HG02885 (cell line): ENCODE measurements around the gene GCGR.
A peak's percentile ranks its signal among the peaks of the same experiment; 100 is the strongest.

Experiments
- ATAC-seq: cut with Tn5 transposase; IDR thresholded peaks from one replicate; pipeline ENCODE4 v1.9.1; 2021; ENCODE audit warnings: mild to moderate bottlenecking; ENCODE audit not compliant: unreplicated experiment, poor library complexity

Gene GCGR

GRCh38 chr17:81845881-81846742 is 42.2 kb downstream of the GCGR start:
- no peak for ATAC-seq

DNA sequence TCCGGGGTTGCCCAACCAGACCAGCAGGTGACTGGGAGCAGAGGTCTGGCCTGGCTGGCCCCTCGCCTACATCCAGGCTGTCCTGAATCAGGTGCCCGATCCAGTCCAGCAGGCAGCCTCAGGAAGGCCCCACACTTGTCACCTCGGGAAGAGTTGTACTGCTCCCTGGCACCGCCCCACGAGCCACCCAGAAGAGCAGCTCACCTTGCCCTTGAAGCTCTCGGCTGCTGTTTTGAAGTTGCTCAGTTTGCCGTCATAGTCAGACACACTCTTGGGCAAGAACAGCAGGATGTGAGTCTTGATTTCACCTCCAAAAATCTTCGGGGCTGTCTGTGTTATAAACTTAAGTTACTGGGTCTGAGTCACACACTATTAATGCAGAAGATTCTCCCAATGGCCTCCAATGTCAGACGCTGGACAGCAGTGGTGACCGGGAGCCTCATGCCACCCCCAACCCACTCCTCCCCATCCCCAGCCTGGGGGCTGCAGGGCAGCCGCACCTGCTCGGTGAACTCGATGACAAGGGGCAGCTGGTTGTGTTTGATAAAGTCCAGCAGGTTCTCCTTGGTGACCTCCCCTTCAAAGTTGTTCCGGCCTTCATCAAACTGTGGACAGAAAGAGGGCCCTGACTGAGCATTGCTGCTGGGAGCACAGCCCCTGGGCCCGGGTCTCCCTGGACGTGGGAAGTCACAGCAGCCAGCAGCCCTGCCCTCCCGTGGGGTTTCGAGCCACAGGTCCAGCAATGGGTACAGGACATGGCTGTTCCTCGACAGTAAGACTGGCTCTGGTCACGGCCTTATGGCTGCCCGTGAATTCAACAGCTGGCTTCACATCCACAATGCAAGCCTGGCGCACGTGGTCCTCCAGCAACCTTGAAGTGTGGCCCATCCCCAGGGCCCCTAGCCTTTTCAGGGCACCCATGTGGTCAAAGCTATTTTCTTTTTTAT is 43.1 kb downstream of the GCGR start:
- ATAC-seq: no peak

DNA sequence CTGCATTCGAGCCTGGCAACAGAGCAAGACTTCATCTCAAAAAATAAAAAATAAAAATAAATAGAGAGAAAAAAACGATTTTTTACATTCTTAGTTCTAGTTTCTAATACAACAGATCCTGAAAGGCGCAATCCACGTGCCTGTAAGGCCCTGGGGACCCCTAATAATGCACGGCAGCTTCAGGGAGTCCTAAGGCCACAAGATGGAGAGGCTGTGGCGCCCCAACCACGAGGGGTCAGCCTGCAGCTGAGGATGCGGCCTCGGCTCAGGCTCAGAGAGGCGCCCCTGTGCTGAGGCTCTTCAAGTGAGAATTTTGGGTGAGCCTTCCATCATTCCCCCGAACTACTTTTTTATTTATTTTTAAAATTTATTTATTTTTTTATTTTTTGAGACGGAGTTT is 45.5 kb downstream of the GCGR start:
- ATAC-seq: no peak

DNA sequence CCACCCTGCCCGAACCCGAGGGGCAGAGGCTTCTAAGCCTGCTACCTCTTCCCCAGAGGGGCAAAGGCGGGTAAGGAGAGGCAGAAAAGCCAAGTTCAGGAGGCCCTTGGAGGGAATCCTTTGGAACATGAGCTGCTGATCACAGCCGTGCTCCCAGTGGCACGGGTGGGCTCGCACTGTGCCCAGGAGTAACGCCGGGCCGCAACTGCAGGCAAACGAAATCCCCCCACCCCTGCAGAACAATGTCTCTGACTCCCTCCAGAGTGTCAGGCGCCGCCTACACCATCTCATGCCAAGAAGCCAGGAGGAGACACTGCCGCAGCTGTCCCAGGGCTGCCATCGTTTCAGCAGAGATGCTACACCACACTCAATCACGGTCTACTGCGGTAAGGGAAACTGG is 47.5 kb downstream of the GCGR start:
- ATAC-seq: no peak

DNA sequence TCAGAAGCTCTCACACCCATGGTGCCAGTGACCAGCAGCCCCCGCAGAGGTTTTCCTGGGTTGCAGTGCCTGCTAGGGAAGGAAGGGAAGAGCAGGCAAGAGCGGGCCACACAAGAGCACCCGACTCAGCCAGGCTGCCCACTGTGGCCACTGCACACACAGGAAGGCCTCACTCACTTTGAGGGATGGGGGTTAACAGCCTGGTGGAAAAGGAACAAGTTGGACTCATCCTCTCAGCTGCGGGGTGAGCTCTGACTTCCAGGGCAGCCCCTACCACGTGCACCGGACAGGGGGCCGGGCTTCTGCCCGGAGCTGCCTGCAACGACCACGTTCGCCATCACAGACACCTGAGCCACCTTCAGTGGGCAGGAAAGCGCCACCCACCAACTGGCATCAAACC is 48.3 kb downstream of the GCGR start:
- ATAC-seq: no peak

DNA sequence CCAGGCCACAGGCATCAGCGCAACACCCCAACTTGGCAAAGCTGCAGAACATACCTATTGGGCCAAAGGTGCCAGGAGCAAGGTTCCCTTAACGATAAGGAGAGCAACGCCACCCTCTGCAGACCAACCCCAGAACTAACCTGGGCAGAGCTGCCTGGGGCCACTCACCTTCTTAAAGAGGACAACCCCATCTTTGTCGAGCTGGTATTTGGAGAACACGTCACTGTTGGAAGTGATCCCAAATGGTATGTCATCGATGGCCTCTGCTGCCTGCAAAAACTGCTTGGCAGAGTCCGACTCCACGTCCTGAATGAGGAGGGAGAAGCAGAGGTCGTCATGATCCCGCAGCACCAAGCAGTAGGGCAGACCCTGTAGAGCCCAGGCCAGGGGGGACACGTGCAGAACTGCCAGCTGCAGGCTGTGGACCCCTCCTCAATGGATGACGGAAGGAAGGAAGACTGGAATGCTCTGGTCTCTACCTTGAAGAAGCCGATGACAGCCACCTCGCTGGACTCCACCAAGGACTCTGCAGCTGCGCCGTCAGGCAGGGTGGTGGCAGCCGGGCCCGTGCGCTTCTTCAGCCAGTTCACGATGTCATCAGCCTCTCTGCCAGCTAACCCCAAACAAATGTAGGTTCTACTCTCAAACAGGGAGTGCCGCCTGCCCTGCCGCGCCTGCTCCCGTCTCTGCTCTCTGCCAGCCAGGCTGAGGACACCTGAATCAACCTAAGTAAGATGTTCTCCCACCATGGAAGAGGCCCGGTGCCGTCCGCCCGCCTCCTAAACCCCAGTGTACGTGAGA is 51.2 kb downstream of the GCGR start:
- no peak for ATAC-seq

- ATAC-seq: no peak
These were observed 54.4 kb downstream of the GCGR start for GRCh38 chr17:81858170-81858966.

GRCh38 chr17:81858967-81859905 is 55.3 kb downstream of the GCGR start:
- no peak for ATAC-seq

- peak; percentile 78 for ATAC-seq
These were observed 56.2 kb downstream of the GCGR start, which contains the start of gene P4HB for GRCh38 chr17:81859906-81860755. Gene P4HB, minus strand, starts transcription at chr17:81860535. Its CDS starts 64 bp downstream, at chr17:81860471.

DNA sequence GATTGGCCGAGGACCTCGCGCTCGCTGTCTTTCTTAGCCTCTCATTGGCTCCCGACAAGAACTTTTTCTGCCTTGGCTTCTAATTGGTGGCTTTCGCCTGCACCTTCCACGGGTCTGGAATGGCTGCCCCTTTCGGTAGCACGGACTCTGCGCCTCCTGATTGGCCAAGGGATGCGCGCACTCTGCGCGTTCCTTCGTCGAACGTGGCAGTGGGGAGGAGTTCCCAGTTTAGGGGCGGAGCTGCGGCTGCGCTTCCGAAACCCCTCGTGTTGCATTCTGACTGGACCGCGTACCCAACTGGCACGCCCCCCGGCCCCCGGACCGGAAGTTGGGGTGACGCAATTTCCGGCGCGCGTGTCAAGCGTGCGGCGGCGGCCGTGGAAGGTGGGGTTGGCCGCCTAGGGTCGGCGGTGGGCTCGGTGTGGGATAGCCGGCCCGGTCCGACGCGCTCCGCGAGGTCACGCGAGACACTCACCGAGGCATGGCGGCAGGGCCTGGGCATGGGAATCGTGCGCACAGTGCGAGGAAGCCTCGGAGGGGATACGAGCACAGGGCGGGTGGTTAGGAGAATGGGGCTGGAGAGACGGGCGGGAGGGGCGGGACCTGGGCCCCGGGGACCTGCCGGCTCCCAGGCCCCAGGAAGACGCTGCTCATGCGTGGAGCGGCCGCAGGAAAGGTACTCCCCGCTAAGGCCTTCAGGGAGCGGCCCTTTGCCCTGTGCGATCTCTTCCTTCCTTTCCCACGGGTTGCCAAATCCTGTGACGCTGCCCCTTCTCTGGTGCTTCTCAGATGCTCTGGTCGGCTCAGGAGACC is 57.0 kb downstream of the GCGR start:
- peak; percentile 85 for ATAC-seq

- ATAC-seq: no peak
These were observed 59.2 kb downstream of the GCGR start for GRCh38 chr17:81863123-81863675.
